H54 (cell line): Measurements from ENCODE around the gene FCGBP.
"Not testable (repeated sequence)": the region's sequence is repeated elsewhere in the genome, so short reads cannot be mapped to it uniquely, and the experiment has no call there.

ENCODE experiments used
- DNase-seq: peaks from one replicate; pipeline ENCODE4 v3.0.0; 2011; ENCODE audit warnings: low spot score, mixed read lengths; ENCODE audit not compliant: insufficient read length
- FAIRE-seq: peaks from 3 replicates; lab custom pipeline; 2011; peaks lifted over from hg19 to GRCh38; lab: Jason Lieb, UNC
- POLR2A ChIP-seq: IDR thresholded peaks from 2 replicates; pipeline ENCODE4 v1.6.1; 2011; ENCODE audit warnings: low read depth, mild to moderate bottlenecking, low read length

The FCGBP gene

DNA sequence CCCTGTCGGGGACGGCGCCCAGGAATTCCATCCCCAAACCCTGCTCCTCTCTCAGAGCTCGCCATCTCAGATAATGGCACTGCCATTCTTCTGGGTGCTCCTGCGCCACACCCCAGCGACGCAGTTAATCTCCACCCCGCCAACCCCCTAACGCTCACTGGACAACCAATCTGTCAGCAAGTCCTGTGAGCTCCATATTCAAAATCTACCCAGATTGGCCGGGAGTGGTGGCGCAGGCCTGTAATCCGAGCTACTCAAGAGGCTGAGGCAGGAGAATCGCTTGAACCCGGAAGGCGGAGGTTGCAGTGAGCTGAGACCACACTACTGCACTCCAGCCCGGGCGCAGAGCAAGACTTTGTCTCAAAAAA is 18.6 kb downstream of the FCGBP start:
- FAIRE-seq: no peak
- DNase-seq: no peak

DNA sequence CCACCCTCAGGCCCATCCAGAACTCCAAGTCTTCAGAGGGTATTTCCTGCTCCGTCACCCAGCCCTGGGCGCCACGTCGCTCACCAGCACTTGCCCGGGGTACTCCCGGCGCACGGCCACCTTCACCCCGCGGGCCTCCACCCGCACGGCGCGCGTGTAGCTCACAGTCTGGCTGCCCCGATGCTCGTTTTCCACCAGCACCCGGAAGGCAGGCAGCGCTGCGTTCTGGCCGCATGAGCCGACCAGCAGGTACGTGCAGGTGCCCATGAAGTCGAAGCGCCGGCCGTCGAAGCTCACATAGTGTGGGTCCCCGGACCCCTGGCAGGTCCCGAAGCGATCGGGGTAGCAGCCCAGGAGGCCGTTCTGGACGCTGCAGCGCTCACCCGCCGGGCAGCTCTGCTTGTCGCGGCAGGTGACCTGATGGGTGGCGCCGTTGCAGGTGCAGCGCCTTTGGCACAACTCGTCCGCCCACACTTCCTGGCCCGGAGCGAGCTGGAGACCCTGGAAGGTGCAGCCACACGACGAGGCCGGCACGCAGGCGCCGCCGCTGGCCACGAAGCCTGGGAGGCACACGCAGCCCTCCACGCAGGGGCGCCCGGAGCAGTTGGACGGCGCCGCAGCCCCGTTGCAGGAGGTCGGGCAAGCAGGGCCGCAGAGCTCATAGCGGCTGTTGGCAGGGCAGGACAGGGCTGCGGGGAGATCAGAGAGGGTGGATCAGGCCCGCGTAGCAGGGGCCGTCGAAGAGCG is 19.2 kb downstream of the FCGBP start:
- FAIRE-seq (no peak), DNase-seq (no peak)
- TF ChIP-seq POLR2A: no peak

More for the DNA sequence above, 18.6 kb downstream of the FCGBP start:
- TF ChIP-seq POLR2A: no peak

DNA sequence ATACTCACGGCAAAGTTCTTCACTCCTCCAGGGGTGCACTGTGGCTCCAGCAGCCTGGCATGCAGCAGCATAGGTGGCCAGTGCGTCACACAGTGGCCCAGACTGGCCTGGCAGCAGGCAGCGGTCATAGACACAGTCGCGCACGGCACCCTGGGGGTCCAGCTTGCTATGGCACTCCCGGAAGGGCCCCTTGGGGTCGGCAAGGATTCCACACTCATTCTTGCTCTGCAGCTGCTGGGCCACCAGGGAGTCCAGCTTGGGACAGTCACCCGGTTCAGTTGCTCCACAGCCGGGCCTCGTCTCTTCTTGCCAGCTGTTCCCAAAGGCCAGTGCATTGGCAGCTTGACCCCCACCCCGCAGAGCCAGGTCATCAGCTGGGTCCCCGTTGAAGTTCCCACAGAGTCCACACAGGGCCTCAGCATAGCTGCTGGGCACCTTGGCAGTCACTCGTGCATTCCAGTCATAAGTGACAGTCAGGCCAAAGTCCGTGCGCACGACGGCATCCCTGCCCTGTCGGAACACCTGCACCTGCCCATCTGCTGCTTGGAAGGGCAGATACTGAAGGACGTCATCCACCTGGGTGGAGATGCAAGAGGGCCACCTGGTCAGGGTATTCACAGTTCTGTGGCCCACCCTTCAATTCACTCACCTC is 20.6 kb downstream of the FCGBP start:
- TF ChIP-seq POLR2A: no peak
- FAIRE-seq: no peak
- no peak for DNase-seq

DNA sequence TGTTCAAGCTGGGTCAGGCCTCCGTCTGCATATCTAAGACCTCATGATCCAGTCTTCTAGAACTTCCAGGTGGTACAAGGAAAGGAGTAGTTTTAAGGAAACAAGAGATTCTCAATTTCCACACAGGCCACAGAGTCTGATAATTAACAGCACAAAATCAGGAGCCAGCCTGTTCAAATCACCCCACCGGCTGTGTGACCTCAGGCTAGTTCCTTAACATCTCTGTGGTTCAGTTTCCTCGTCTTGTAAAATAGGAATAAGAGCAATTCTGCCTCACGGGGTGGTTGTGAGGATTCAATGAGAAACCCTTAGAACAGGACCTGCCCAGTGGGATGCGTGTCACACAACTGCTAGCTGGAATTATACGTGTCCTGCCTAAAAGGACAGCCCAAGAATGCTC is 25.6 kb downstream of the FCGBP start:
- FAIRE-seq (no peak), DNase-seq (no peak)
- TF ChIP-seq POLR2A: no peak

DNA sequence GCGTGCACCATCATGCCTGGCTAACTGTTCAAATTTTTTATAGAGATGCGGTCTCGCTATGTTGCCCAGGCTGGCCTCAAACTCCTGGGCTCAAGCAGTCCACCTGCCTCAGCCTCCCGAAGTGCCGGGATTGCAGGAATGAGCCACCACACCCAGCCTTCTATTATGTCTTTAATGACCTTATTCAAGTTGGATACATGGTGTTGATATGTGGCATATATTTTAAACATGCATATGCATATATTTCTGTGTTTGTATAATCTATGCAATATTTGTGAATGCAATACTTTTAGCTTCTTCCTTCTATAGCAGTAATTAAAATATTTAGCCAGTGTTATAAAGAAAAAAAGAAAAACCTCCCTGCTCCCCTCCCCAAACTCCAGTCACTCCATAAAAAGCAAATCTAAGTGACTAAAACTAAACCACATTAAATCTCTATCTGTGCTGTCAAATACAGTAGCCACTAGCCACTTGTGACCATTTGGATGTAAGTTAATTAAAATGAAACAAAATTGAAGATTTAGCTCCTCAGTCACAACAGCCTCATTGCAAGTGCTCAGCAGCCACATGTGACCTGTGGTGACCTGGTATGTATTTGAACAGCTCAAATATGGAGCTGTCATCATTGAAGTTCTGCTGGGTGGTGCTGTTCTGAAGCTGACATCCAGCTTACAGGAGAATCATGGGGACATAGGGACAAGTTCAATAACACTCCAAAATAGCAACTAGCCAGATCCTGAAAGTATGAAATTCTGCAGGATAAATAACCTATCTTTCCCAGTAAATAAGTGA is 27.4 kb downstream of the FCGBP start:
- FAIRE-seq: no peak

DNA sequence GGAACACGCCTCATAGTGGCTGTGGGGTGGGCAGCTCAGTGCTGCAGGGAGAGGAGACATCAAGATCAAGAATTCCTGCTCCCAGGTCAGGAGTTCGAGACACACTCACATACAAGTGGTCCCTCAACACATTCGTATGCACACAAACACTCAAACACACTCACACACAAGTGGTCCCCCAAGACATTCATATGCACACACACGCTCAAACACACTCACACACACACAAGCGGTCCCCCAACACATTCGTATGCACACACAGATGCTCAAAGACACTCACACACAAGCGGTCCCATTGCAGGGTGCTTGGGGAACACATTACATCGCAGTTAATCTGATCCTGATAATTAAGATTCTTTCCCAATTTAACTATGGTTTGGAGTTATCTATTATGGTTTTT is 28.2 kb downstream of the FCGBP start:
- FAIRE-seq (no peak), DNase-seq (no peak)
- no peak for TF ChIP-seq POLR2A

More for the DNA sequence above, 27.4 kb downstream of the FCGBP start:
- TF ChIP-seq POLR2A: no peak
- no peak for DNase-seq

DNA sequence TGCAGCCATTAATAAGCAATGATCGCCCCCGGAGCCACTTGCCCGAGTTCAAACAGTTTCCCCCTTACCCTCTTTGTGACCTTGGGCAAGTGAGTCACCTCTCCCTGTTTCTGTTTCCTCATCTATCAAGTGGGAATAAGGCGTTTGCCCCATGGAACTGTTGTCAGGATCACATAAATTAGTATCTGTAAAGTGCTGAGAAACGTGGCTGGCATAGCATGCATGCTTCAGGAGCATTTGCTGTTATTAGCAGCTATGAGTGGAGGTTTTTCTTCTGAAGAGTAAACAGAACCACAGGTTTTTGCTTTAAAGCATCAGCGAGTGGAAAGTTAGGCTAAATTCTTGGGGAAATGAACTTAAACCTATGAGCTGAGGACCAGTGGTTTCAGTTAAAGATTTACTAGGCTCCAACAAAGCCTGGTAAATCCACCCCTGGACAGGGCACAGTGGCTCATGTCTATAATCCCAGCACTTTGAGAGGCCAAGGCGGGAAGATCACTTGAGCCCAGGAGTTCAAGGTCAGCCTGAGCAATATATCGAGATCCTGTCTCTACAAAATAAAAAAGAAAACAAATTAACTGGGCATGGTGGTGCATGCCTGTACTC is 30.8 kb downstream of the FCGBP start:
- not testable (repeated sequence) for FAIRE-seq, DNase-seq

DNA sequence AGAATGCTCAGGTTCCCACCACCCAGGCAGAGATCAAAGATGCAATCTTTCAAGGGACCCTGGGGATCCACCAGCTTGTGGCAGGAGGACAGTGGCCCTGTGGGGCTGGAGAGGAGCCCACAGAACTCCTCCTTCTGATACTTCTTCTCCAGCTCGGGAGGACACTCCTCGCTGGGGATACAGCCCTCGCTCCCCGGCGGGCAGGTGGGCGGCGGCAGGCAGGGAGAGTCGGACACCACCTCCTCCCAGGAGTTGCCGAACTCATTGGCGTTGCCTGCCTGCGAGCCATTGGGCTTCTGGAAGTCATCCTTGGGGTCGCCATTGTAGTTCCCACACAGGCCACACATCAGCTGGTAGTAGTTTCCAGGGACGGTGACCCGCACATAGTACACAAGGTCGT is 32.1 kb downstream of the FCGBP start:
- DNase-seq, FAIRE-seq: not testable (repeated sequence)

DNA sequence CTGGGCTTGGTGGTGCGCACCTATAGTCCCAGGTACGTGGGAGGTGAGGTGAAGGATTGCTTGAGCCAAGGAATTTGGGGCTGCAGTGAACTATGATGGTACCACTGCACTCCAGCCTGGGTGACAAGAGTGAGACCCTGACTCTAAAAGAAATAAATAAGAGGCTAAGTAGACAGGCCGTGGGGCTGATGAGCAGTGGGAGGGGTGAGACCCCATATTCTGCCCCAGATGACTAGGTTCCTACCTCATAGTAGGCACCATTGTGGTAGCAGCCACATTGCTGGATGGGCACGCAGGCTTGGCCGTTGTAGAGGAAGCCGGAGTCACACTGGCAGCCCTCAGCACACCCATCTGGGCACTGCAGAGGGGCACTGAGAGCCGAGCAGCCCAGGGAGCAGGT is 32.8 kb downstream of the FCGBP start:
- not testable (repeated sequence) for FAIRE-seq, DNase-seq

DNA sequence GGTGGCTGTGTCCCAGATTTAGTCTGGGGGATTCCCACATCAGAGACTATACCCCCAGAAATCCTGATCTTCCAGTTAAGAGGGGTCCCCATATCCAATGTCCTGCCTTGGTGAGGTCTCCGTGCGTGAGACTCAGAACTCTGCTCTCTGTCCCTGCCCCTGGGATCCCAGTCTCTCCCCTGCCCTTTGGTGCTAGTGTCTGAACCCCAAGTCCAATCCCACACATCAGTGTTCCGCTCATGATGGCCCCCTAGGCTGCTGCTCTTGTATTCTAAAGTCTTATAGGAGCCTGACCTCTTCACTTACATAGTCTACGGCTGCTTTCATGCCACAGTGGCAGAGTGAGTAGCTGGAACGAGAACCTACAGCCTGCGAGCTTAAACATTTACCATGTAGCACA is 35.6 kb downstream of the FCGBP start:
- not testable (repeated sequence) for FAIRE-seq

DNA sequence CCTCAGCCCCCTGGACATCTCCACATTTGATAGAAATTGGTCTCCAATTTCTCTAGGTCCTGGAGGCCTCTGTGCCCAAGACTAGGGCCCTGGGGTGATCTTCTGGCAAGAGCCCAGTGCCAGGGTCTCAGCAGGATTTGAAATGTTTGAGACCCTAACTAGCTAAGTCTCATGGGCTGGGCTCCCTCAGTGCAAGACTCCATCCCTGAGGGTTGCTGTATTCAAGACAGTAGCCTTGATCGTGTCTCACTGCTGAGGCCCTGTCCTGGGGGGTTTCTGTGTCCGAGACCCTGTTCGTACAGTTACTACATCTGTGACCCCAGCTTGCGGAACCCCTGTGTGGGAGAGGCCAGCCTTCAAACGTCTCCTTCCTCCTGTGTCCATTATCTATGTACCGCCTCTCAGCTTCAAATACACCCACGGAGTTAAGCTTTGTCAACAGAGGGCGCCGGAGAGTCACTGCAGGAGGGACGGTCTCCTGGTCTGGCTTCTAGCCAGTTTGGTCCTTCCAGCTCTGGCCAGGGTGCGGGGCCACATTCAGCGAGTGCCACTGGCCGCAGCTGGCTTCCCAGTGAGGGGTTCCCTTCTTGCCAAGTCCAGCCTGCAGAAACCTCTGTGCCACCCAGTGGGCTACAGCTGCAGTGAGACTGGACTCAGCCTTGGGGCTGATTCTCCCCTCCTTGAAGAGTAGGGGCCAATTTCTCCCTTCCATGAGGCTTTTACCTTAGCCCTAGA is 36.8 kb downstream of the FCGBP start:
- not testable (repeated sequence) for FAIRE-seq, DNase-seq

More for the DNA sequence above, 35.6 kb downstream of the FCGBP start:
- DNase-seq: not testable (repeated sequence)

DNA sequence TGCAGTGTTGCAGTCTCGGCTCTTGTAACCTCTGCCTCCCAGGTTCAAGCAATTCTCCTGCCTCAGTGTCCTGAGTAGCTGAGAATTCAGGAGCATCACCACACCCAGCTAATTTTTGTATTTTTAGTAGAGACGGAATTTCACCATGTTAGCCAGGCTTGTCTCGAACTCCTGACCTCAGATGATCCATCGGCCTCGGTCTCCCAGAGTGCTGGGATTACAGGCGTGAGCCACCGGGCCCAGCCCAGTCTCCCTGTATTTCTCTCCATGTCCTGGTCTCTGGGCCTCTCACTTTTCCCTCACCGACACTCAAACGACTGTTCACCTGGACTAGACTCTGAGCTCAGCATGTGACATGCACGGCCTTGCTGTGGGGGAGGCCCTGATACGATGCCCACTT is 39.3 kb downstream of the FCGBP start:
- not testable (repeated sequence) for FAIRE-seq, DNase-seq

DNA sequence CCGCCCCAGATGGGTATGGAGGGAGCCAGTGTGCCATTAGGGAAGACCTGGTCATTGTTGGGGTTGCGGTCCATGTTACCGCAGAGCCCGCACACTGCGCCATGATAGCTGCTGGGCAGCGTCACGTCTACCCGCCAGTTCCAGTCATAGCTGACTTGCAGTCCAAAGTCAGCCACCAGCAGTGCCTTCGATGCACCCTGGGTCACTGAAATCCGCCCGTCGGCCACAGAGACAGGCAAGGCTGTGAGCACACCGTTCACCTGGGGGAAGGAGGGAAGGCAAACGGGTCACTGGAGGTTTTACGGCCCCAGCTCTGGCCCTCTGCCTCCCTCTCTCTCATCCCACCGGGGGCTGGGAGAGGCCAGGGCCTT is 40.2 kb downstream of the FCGBP start:
- not testable (repeated sequence) for DNase-seq

DNA sequence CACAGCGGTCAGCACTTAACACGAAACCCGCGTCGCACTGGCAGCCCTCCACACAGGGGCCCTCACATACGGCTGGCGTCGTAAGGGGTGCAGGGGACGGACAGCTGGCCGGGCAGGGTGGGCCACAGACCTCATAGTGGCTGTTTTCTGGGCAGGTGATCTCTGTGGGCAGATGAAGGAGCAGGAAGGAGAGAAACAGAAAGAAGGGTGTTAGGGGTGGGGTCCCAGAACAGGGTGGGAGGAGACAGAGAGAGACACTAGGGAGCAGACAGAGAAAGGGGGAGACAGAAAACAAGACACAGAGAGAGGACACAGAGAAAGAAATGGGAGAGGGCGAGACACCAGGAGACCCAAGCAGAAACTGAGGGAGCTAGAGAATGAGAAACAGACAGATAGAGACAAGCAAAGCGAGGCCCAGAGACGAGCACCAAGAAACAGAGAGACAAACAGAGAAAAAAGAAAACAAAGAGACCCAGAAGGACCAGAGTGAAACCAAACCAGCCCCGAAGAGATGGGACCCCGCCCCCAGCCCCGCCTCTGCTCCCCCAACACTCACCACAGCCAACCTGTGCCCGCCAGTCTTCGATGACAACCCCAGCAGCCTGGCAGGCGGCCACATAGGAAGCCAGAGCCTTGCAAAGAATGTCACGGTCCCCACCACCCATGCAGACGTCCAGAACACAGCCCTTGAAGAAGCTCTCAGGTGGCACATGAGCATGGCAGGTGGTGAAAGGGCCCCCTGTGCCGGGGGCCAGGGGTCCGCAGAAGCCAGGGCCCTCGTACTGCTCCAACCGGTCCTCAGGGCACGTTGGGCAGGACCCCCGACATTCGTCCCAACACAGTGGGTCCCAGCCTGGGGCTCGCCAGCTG is 40.8 kb downstream of the FCGBP start:
- not testable (repeated sequence) for DNase-seq, FAIRE-seq

More for the DNA sequence above, 40.2 kb downstream of the FCGBP start:
- FAIRE-seq: not testable (repeated sequence)

DNA sequence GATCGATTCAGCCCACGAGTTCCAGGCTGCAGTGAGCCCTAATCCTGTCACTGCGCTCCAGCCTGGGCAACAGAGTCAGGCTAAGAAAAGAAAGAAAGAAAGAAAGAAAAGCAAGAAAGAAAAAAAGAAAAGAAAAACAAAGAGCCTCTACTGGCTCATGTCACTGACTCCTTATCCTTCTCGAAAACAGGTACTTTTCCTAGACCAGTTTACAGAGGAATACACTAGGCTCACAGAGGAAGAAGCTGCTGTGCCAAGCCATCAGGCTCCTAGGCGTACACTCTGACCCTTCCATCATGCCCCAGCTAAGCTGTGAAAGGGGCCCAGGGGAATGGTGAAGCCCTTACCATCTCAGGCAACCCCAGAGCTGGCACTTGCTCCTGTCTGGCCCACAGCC is 41.9 kb downstream of the FCGBP start:
- DNase-seq, FAIRE-seq: not testable (repeated sequence)

DNA sequence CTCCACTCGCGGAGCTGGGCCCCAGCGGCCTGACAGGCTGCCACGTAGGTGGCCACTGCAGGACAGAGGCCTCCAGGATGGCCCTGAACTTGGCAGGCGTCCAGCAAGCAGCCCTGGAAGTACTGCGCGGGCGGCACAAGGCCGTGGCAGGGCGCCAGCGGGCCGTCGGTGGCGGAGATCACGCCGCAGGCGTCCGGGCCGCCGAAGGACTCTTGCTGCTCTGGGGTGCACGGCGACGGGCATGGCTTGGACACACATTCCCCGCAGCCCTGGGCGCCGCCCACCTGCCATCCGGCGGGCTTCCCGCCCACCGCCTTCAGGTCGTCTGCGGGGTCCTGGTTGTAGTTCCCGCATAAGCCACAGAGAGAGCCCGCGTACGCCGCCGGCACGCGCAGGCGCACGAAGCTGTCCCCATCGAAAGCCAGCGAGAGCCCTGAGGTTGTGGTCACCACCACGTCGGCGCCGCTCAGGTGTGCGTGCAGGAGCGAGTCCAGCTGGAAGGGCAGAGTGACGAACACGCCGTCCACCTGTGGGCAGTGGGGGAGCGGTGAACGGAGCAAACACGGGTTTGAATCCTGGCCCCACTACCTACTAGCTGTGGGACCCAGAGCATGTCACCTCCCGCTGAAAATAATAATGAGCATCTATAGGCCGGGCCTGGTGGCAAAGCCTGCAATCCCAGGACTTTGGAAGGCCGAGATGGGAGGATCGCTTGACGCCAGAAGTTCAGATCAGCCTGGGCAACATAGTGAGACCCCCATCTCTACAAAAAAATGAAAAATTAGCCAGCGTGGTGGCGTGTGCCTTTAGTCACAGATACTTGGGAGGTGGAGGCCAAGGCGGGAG is 42.6 kb downstream of the FCGBP start:
- FAIRE-seq, DNase-seq: not testable (repeated sequence)
